ENCODE results near the gene KDM5A.

DNA sequence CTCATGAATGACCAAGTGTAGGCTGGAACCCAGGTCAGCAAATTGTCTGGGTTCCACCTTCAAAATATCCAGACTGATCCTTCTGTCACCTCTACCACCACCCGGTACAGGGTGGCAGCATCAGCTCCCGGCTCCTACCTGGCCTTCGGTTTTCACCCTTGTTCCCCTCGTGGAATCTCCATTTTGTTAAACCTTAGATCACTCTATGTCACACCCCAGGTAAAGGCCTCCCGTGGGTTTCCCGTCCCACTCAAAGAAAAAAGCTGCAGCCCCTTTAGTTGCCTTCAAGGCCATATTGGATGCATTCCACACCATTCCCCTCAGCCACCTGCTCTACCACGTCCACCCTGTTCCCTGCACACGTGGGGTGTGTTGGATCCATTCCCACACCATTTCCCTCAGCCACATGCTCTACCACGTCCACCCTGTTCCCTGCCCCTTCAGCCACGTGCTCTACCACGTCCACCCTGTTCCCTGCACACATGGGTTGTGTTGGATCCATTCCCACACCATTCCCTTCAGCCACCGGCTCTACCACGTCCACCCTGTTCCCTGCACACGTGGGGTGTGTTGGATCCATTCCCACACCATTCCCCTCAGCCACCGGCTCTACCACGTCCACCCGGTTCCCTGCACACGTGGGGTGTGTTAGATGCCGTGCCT, 150.3 kb downstream of the KDM5A start:
- TF ChIP-seq GATA2 (IDR thresholded peaks at IDR 0.05; ENCODE audit: low read depth, low read length) (no peak), GATA3 (IDR thresholded peaks at IDR 0.05; ENCODE audit: low read depth, low read length) (no peak)
